22Rv1 (cell line): ENCODE results near the gene TRAP1.

Experiments used
- H3K27ac ChIP-seq: fragments of 450-650 bp; 2 replicates; pipeline ENCODE4 v1.5.1; 2017
- ZFX ChIP-seq: fragments of 450-650 bp; IDR thresholded peaks from 2 replicates; pipeline ENCODE4 v1.6.1; 2017; ENCODE audit warnings: antibody characterized with exemption, borderline replicate concordance
- TF ChIP-seq, protein P1 (sequence below): fragments of 450-650 bp; IDR thresholded peaks from 2 replicates; pipeline ENCODE4 v1.5.1; 2017; ENCODE audit warnings: mild to moderate bottlenecking

The TRAP1 gene

DNA sequence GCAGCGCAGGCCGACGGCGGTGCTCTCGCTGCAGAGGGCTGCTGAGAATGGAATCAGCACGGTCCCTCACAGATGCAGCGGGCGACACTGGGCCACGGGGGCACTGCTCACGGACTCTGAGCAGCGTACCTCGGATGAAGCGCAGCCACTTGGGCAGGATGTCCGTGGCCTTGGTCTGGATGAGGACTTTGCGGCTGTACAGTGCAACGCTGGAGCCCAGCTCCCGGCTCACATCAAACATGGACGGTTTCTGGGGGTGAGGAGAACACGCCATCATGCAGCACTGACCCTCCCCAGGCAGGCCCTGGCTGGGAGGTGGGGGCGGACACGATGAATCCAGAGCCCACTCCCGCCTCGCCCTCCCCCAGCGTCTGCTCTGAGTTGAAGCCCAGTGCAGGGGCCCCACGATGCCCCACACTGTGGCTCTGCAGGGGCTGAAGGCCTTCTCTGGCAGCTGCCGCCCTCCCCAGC lies 44.7 kb downstream of the TRAP1 start:
- no peak overlapping the region for H3K27ac ChIP-seq
- TF ChIP-seq ZFX, result no peak
- TF ChIP-seq, protein P1, sequence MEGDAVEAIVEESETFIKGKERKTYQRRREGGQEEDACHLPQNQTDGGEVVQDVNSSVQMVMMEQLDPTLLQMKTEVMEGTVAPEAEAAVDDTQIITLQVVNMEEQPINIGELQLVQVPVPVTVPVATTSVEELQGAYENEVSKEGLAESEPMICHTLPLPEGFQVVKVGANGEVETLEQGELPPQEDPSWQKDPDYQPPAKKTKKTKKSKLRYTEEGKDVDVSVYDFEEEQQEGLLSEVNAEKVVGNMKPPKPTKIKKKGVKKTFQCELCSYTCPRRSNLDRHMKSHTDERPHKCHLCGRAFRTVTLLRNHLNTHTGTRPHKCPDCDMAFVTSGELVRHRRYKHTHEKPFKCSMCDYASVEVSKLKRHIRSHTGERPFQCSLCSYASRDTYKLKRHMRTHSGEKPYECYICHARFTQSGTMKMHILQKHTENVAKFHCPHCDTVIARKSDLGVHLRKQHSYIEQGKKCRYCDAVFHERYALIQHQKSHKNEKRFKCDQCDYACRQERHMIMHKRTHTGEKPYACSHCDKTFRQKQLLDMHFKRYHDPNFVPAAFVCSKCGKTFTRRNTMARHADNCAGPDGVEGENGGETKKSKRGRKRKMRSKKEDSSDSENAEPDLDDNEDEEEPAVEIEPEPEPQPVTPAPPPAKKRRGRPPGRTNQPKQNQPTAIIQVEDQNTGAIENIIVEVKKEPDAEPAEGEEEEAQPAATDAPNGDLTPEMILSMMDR, result no peak

DNA sequence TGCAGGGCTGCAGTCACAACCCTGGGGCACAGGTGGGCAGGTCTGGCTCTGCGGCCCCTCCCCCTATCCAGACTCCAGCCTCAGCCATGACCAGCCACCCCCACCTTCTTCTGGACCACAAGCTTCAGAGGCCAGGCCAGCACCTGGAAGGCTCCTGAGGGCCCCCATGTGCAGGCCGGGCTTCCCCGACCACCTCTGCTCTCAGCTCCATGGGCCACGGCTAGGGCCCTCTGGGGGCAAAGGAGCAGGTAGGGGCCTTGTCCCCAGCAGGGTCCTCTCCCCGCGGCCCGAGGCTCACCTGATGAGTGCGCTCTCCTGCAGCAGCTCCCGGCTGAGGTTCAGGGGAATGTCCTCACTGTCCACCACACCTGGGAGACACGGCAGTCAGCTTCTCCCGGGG lies 45.9 kb downstream of the TRAP1 start:
- no peak for TF ChIP-seq ZFX
- TF ChIP-seq, protein P1, result no peak
- no peak overlapping the region for H3K27ac ChIP-seq

DNA sequence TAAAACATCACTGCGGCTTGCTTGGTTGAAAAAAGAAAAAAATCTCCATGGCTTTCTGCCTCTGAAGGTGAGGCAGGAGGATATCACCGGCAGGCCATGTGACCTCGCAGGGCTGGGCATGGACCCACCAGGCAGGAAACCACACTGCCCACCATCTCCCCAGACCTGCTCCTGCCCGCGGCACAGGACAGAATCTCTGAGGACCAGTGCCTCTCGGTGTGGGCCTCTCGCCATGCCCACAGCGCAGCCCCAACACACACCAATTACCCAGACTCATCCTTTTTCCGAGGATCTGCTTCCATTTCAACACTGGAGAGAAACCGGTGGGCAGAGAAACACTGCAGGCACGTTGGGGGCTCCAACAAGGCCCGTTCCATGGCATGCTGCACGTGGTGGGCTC lies 46.6 kb downstream of the TRAP1 start:
- TF ChIP-seq, protein P1, result no peak
- no peak for TF ChIP-seq ZFX
- no peak overlapping the region for H3K27ac ChIP-seq

DNA sequence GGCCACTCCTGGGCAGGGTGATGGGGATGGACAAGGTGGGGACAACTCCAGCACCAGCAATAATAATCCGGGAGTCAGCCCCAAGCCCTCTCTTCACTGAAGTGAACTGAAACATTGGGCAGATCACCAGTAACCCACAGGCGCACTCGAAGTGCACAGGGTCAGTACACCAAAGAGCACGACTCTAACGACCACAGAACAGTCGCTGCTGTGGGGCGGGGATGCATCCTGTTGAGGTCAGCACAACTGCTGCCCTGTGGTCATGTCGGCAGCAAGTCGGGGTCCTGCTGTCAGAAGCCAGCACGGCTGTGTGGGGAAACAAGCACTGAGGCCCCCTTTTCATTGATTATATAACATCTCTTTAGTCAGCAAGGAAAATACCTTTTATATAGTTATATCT lies 48.2 kb downstream of the TRAP1 start:
- no peak for TF ChIP-seq ZFX
- TF ChIP-seq, protein P1, result no peak
- no peak overlapping the region for H3K27ac ChIP-seq

DNA sequence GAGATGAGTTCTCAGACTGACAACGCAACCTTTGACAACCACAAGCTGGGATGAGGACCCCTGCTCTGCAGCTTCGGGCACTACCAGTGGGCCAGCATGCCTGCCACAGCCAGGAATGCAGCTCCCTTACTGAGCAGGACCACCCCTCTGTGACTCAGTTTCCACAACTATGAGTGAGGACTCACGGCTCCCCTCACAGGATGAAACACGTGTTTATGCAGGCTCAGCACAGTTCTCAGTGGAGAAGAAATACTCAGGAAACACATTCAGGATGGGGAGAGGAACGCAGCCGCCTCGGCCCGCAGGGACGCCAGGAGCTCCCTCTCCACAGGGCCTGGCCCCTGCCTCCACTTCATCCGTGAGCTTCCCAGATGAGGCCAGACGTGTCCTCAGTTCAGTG lies 48.7 kb downstream of the TRAP1 start:
- H3K27ac ChIP-seq, result no peak overlapping the region
- TF ChIP-seq, protein P1, result no peak
- no peak for TF ChIP-seq ZFX

DNA sequence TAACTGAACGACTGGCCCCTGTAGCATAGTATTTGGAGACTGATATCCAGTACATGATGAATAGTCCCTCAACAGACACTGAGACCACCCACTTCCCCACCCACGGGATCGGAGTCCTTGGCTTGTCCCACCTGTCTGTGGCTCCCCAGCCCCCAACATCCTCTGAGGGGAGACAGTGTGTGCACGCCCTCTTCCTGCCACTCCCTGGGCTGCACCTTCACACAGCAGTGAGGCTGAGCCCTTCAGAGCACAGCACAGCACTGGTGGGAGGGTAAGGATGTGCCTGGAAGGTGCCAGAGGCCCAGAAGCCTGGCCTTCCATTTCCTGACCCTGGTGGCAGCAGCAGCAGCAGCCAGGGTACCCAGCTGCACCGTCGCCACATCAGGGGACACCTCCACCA lies 51.8 kb downstream of the TRAP1 start:
- no peak overlapping the region for H3K27ac ChIP-seq
- TF ChIP-seq, protein P1, result no peak

DNA sequence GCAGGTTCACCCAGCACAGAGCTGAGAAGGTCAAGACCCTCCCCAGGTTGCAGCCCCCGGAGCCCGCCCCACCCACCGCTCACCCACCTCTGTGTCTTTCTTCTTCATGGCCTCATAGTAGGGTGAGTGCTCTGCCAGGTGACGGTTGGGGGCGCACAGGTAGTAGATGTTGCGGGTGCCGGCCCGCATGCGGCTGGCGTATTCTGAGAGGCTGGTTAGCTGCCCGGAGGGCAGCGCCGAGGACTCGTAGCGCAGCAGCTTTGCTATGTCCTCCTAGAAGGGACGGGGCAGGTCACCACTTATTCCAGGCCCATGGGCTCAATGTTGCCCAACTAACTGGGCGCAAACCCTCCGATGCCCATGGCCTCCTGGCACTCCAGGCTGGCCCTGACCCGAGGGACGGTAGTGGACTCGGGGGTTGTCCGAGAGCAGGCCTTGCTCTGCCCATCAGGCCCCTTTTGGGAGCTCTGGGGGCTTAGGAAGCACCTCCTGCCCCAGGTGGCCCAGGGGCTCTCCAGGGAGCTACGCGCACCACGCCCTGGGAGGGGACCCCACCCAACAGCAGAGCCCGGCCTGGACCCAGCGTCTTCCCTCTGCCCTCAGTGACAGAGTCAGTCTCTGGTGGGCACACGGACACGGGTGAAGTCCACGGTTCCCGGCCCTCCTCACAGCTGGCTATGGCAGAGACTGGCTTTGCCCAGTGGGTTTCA lies 53.0 kb downstream of the TRAP1 start:
- H3K27ac ChIP-seq, result no peak overlapping the region
- TF ChIP-seq, protein P1, result no peak
- TF ChIP-seq ZFX, result no peak
